Neural cell (in vitro differentiated cells): ENCODE results near the gene GID4.

Experiments
- CTCF ChIP-seq: fragments of 450-650 bp; IDR thresholded peaks from 2 replicates; pipeline ENCODE4 v1.5.1; 2014; ENCODE audit warnings: antibody characterized with exemption, mild to moderate bottlenecking, moderate library complexity; ENCODE audit not compliant: poor library complexity, severe bottlenecking
- EP300 ChIP-seq: fragments of 450-650 bp; conservative IDR thresholded peaks from 2 replicates; pipeline ENCODE4 v1.6.1; 2014; ENCODE audit warnings: antibody characterized with exemption, mild to moderate bottlenecking, moderate library complexity; ENCODE audit not compliant: poor library complexity, severe bottlenecking
- EZH2 ChIP-seq: fragments of 200-600, 300-800 bp; shearing (Covaris generic), sonication (generic); IDR thresholded peaks from 2 replicates; pipeline ENCODE4 v1.6.1; 2014; ENCODE audit warnings: antibody characterized with exemption, low read length, borderline replicate concordance, mild to moderate bottlenecking; ENCODE audit not compliant: insufficient read depth, poor library complexity, severe bottlenecking
- MXI1 ChIP-seq: fragments of 450-650 bp; conservative IDR thresholded peaks from 2 replicates; pipeline ENCODE4 v1.6.1; 2014; ENCODE audit warnings: antibody characterized with exemption, mild to moderate bottlenecking; ENCODE audit not compliant: poor library complexity, severe bottlenecking
- POLR2AphosphoS5 ChIP-seq: IDR thresholded peaks from 2 replicates; pipeline ENCODE4 v1.6.1; 2012
- SMC3 ChIP-seq: fragments of 450-650 bp; conservative IDR thresholded peaks from 2 replicates; pipeline ENCODE4 v1.6.1; 2014; ENCODE audit warnings: antibody characterized with exemption, mild to moderate bottlenecking, moderate library complexity; ENCODE audit not compliant: poor library complexity
- TAF1 ChIP-seq: IDR thresholded peaks from 2 replicates; pipeline ENCODE4 v1.6.1; 2012; ENCODE audit warnings: low read depth
- TF ChIP-seq, protein P1 (sequence below): IDR thresholded peaks from 2 replicates; pipeline ENCODE4 v1.6.1; 2012; ENCODE audit warnings: borderline replicate concordance

- TF ChIP-seq CTCF (no peak), EP300 (no peak), SMC3 (no peak), EZH2 (no peak), TAF1 (no peak), POLR2AphosphoS5 (no peak), MXI1 (no peak)
- TF ChIP-seq, protein P1, sequence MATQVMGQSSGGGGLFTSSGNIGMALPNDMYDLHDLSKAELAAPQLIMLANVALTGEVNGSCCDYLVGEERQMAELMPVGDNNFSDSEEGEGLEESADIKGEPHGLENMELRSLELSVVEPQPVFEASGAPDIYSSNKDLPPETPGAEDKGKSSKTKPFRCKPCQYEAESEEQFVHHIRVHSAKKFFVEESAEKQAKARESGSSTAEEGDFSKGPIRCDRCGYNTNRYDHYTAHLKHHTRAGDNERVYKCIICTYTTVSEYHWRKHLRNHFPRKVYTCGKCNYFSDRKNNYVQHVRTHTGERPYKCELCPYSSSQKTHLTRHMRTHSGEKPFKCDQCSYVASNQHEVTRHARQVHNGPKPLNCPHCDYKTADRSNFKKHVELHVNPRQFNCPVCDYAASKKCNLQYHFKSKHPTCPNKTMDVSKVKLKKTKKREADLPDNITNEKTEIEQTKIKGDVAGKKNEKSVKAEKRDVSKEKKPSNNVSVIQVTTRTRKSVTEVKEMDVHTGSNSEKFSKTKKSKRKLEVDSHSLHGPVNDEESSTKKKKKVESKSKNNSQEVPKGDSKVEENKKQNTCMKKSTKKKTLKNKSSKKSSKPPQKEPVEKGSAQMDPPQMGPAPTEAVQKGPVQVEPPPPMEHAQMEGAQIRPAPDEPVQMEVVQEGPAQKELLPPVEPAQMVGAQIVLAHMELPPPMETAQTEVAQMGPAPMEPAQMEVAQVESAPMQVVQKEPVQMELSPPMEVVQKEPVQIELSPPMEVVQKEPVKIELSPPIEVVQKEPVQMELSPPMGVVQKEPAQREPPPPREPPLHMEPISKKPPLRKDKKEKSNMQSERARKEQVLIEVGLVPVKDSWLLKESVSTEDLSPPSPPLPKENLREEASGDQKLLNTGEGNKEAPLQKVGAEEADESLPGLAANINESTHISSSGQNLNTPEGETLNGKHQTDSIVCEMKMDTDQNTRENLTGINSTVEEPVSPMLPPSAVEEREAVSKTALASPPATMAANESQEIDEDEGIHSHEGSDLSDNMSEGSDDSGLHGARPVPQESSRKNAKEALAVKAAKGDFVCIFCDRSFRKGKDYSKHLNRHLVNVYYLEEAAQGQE = no peak
Observed at GRCh38 chr17:18079543-18079942, 40.3 kb downstream of the GID4 start.
